ENCODE measurements around the gene AGAP3.

AGAP3 gene

DNA sequence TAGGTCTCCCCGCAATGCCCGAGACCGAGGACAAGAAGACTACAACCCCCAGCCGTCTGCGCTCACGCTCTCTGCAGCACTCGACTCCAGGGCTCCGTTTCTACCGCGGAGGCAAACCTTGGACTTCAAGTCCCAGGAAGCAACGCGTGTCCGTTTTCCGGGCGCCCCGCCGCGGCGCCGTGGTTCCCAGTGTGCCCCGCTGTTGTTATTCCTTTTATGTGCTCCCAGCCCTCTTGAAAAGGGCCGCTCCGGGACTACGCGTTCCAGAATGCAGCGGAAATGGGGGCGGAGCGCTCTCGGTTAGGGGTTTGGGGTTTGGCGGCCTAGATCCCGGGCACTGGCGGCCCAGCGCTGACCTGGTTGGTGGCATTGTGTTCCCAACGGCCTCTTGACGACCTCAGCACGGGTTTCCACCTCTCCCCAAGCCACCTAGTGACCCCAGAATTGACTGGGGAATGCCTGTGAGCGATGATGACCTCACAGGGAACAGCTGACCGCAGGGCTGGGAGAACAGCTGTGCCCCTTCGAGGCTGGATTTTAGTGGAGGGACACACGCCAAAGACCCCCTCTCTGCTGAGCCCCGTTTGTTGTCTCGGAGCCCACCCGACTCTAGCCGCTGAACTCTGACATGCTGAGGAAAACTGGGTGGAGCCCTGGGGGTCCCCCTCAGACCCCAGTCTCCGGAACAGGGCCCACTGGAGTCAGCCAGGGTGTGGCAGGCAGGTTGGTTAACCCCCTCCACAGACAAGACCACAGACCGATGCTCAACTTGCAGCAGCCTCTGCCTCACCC is 28.1 kb upstream of the AGAP3 start:
- peak; percentile 100 for DNase-seq (ENCODE audit: low spot score)

DNA sequence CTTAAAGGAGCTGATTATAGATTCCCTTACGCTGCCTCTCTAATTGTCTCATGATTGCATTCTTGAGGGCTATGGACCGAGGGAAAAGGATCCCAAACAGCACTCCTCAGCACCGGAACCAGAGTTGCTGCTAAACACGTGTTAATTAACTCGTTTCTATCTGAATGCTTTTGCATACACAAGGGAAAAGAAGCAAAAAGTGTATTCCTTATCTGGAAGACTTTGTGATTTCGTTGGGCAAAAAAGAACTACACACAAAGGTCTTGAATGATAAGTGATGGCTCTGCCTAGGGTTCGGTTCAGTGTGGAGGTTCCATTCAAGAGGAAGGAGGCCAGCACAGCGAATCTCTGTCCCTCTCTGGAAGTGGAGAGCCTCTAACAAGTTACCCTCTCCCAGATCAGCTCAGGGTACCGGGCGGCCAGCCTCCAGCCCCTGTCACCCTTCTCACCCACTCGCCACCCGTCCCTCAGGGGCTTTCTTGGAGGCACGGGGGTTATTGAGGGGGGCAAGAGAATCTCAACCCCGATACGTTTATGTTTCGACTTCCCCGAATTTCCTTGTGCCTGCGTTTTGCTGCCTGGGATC is 27.4 kb upstream of the AGAP3 start:
- peak; percentile 80 for DNase-seq (ENCODE audit: low spot score)

DNA sequence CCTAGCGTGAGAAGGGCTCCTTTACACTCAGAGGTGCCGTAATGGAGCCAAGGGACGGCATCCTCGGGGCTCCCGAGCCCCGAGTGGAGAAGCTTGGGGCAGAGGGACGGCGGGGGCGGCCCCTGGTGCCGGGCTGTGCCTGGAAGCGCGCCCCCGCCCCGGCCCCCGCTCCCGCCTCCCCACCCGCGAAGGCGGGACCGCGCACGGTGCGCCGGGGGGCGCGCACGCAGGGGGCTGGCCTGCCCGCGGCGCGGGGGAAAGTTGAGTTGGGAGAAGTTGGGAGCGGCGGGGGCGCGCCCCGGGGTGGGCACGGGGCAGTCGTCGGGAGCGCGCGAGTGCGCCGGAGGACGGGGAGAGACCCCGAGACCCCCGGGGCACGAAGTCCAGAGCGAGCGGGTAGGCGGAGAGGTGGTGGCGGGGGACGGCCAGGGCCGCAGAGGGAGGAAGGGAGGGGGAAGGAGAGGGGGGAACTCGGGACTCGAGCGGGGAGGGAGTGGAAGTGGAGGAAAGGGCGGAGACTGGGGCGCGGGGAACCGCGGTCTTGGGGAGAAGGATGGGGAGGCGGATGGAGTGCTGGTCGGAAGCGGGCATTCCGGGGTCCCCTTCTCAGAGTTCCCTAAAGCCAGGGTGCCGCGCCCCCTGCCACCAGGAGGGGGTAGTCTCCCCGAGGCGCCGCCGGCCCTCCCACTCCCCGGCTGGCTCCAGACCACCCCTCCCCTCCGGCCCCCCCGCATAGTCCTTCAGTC is 26.7 kb upstream of the AGAP3 start, which contains the start of gene SLC4A2:
SLC4A2 (plus strand) TSS at position 223 of the 746 bp plus-strand sequence. CDS start 2,399 bp downstream, outside the sequence.
- DNase-seq (ENCODE audit: low spot score), result peak; percentile 83

DNA sequence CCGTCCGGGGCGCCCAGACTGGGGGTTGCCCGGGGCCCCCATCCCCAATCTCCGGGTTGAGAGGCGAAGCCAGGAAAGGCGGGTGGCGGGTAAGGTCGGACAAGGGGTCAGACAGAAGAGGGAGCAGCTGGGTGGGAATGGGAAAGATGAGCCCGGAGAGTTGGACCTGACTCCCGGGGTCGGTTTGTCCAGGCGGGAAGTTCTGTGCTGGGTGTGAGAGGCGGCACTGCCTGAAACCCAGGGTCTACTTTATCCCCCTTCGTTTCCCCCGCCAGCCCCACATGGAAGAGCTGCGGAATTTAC is 26.2 kb upstream of the AGAP3 start:
- peak; percentile 37 for DNase-seq (ENCODE audit: low spot score)

DNA sequence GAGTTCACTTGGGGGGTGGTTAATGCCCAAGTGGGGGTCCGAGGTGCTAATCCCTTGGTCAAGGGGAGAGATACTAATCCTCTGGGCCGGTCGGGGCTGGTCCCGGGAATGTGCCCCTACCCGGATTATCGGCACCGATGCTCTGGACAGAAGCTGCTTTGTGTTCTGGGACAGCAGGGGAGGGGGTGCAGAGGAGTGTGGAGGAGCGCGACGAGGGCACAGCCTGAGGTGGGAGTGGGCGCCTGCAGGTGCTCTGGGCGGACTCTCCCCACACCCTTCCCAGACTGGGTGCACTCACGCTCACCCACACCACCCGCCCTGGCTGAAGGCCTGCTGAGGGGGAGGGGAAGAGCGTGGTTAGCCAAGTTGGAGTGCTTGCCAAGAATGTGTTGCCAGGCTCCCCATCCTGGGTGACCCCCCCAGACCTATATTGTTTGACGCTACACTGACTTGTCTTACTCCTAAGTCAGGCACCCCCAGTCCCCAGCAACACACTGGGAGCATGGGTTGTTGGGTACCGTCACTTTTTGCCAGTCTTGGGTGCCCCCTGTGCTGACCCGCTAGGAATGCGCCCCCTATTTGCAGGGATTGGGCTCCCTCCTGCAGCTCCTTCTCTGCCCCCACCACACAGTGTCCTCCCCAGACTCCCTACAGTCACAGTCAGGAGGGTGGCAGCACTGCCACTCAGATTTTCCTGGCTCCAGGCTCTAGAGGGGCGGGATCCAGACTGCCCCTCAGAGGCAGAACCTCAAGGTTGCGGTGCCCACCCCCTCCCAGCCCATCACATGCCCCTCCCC is 25.7 kb upstream of the AGAP3 start:
- peak; percentile 56 for DNase-seq (ENCODE audit: low spot score)

DNA sequence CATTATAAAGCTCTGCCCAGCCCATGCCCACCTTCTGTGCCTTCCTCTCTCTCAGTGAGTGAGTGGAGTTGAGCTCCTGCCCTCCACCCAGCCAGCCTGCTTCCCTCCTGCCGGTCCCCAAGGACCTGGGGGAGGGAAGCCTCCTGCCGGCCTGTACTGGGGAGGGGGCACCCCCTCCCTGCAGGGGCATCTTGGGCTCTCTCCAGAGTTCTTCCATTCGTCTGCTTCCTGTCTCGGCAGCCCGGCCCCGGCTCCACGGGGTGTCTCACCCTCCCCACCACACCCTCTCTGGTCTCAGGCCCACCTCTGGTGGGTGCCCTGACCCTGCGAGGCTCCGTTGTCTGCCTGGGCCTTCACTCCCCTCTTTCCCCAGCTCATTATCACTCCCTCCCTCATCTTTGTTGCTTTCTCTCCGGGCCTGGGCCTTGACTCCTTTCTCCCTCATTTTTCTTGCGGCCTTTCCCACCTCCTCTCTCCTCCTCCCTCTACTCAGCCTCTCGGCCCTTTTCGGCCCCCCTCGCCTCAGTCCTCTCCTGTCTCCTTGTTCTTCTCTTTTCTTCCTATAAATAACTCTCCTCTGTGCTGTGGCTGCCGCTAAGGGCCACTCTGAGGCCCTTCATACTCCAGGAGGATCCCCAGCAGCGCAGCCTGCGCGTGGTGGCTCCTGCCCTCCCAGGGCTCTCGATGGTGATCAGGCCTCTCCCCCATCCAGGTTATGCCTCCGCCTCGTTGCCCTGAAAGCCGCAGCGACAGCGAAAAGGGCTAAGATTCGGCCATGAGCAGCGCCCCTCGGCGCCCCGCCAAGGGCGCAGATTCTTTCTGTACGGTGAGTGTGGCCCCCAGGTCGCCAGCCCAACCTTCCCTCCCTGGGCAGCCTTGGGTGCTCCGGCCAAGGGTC is 24.8 kb upstream of the AGAP3 start:
- no peak for DNase-seq (ENCODE audit: low spot score)

DNA sequence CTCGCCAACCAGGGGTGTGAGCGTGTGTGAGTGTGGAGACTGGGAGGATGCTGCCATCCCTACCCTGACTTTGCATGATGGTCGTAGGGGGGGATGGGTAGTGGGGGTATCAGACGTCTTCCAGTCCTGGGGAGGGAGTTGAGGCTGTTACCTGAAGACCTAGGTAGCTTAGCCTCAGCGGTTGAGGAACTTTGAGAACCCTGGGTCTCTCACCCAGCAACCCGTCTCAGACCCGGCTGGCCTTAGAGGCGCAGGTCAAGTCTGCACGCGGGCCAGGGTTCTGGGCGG is 24.2 kb upstream of the AGAP3 start:
- no peak for DNase-seq (ENCODE audit: low spot score)

DNA sequence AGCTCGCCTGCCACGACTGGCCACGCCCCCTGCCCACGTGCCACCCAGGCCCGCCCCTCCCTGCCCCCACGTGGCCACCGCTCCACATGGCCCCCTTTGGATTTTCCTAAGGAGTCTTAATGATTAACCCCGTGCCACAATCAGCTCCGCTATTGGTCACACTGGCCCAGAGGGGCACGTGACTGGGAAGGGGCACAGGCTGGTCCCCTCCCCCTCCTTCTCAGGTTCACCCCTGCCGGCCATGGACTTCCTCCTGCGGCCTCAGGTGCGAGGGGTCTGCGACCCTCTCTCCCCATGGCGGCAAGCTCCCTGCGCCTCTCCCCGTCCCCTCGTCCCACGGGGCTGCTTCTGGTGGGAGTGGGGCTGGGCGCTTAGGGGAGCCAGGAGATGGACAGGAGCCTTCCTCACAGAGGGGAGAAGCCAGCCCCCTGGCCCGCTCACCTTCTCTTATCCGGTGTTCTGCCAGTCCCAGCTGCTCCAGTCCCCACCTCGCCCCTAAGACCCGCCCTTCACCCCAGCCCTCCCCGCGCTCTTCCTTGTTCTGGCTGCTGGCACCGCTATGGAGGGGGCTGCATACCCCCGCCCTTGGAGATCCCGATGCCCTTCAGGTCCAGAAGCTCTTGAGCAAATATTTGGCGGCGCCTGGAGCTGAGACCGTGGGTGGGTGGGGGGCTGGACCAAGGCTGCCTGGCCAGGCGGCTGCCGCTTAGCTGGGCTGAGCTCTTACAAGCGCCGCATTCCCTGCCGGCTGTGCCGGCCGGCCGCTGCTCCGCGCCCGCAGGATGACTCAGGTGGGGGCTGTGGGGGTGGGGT is 23.7 kb upstream of the AGAP3 start:
- DNase-seq (ENCODE audit: low spot score), result no peak

DNA sequence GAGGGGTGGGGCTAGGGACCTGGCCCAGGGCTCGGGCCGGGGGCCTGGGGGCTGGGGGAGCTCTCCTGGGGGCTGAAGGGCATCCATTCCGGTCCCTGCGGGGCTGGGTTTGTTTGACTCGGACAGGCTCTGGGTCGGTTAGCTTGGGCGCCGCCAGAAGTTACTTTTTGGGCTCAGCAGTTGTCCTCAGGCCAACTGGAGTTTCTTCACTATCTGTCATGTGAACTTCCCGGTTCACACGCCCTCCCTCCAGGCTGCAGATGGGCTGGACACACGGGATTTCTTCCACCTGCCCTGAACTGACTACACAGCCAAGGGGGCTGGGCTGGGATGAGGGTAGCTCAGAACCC is 23.1 kb upstream of the AGAP3 start:
- DNase-seq (ENCODE audit: low spot score), result no peak

DNA sequence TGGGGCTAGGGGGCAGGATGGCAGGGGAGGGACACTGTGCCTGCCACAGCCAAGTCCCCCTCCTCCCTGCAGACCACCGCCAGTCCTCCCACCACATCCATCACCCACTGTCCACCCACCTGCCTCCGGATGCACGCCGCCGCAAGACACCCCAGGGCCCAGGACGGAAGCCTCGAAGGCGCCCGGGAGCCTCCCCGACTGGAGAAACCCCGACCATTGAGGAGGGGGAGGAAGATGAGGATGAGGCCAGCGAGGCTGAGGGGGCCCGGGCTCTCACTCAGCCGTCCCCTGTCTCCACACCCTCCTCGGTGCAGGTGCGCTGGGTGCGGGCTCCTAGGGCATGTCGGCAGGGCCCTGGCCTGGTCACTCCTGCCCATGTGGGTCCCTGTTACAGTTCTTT is 21.8 kb upstream of the AGAP3 start:
- DNase-seq (ENCODE audit: low spot score), result no peak

DNA sequence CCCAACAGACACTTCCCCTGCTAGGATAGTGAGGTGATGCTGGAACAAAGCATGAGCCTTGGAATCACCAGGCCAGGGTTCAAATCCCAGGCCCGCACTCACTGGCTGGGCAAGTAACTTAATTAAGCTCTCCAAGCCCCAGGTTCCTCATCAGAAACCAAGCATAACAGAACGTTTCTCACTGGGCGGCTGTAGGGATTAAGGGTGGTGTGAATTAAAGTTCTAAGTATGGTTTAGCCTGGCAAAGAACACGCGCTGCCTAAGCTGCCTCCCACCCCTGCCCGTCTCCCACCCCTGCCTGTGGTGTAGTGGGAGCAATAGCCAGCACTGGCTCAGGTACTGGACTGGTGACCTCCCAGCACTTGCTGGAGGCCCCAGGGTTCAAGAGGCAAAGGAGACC is 21.3 kb upstream of the AGAP3 start:
- no peak for DNase-seq (ENCODE audit: low spot score)

DNA sequence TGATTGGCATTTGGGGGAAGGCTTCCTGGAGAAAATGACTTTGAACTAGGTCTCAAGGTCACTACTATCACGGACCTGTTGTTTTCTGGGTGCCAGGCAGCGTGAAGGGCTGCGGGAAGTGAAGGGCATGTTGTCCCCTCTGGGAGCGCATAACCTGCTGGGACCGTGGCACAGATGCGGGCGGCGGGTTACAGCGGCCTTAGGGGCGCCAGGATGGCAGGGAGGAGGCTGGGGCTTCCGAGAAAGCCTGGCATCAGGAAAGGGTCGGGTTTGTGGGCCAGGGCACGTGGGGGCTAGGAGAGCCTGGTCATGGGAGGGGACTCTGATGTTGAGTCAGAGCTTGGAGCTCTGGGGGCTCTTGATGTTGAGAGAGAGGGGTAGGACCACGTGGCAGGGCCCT is 20.8 kb upstream of the AGAP3 start:
- DNase-seq (ENCODE audit: low spot score), result no peak

DNA sequence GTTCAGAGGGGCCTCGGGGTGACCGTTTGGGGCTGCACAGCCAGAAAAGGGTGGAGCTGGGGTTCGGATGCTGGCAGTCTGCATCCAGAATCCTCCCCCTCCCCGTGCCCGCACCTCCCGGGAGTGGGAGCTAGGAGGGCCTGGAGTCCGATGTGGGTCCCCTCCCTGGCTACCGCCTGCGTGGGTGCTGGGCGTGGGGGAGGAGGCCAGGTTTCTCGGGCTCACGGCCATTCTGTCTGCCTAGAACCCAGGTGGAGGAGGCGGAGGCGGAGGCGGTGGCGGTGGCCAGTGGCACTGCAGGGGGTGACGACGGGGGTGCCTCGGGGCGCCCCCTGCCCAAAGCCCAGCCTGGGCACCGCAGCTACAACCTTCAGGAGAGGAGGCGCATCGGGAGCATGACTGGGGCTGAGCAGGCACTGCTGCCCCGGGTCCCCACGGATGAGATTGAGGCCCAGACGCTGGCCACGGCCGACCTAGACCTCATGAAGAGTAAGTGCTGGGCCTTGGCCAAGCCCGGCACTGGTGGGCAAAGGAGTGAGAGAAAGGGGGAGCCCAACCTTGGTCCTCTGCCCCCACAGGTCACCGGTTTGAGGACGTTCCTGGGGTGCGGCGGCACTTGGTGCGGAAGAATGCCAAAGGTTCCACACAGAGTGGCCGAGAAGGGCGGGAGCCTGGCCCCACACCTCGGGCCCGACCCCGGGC is 19.9 kb upstream of the AGAP3 start:
- no peak for DNase-seq (ENCODE audit: low spot score)

DNA sequence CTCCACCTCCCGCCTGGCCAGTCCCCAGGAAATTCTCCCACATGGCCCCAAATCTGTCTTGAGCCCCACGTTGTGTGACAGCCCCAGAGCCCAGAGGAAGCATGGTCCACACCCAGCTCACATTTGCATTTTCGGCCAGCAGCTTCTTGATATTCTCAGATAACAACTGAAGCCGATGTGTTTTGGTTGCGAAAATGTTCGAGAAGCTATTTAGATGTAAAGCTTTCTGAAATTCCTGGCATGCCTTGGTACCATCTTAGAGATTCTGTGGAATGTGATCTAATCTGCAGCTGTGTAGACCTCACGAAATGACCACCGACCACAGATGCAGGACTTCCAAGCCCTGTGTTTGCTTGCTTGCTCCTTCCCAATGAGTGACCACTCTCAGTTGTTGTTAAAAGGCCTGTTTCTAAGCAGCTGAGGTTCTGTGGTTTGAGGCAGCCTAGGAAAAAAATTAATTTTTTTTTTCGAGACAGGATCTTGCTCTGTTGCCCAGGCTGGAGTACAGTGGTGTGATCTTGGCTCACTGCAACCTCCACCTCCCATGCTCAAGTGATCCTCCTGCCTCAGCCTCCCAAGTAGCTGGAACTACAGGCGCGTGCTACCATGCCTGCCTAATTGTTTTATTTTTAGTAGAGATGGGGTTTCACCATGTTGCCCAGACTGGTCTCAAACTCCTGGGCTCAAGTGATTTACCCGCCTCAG is 18.1 kb upstream of the AGAP3 start:
- DNase-seq (ENCODE audit: low spot score), result no peak

DNA sequence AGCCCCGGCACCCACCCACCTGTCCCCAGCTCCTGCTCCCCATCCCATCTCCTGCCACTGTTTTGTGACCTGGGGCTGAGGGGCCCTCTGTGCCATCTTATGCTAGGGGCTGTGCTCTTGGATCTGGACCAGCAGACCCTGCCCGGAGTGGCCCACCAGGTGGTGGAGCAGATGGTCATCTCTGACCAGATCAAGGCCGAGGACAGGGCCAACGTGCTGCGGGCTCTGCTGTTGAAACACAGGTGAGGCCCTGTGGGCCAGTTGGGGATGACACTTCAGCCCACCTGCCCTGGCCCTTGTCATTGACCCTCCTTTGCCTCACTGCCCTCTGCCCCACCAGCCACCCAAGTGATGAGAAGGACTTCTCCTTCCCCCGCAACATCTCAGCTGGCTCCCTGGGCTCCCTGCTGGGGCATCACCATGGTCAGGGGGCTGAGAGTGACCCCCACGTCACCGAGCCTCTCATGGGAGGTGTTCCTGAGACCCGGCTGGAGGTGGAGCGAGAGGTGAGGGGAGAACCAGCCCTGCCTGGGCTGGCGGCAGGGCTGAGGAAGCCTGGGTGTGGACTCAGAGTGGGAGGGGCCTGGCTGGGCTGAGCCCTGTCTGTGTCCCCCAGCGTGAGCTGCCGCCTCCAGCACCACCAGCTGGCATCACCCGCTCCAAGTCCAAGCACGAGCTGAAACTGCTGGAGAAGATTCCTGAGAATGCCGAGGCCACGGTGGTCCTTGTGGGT is 16.3 kb upstream of the AGAP3 start:
- DNase-seq (ENCODE audit: low spot score), result no peak

DNA sequence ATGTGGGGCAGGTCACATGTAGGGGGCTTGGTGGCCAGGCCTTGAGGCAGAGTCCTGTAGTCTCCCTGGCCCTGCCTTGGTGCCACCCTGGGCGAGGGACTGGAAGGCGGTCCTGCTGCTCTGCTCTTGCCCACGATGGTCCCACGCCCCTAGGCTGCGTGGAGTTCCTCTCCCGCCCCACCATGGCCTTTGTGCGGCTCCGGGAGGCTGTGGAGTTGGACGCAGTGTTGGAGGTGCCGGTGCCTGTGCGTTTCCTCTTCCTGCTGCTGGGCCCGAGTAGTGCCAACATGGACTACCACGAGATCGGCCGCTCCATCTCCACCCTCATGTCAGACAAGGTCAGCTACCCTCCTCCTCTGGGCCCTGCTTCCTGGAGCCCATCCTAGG is 15.7 kb upstream of the AGAP3 start:
- DNase-seq (ENCODE audit: low spot score), result no peak

DNA sequence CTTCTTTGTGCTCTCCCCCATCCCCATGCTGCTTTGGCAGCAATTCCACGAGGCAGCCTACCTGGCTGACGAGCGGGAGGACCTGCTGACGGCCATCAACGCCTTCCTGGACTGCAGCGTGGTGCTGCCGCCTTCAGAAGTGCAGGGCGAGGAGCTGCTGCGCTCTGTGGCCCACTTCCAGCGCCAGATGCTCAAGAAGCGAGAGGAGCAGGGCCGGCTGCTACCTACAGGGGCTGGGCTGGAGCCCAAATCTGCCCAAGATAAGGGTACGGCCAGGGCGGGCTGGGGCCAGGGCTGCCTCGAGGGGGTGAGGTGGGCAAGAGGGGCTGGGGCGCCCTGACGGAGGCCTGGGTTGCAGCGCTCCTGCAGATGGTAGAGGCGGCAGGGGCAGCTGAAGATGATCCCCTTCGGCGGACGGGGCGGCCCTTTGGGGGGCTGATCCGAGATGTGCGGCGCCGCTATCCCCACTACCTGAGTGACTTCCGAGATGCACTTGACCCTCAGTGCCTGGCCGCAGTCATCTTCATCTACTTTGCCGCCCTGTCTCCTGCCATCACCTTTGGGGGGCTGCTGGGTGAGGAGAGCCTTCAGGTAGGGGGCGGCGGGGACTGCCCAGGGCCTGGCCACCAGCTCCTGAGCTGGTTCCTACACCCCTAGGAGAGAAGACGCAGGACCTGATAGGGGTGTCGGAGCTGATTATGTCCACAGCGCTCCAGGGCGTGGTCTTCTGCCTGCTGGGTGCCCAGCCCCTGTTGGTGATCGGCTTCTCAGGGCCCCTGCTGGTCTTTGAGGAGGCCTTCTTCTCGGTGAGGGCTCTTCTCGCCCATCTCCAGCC is 15.0 kb upstream of the AGAP3 start:
- no peak for DNase-seq (ENCODE audit: low spot score)

DNA sequence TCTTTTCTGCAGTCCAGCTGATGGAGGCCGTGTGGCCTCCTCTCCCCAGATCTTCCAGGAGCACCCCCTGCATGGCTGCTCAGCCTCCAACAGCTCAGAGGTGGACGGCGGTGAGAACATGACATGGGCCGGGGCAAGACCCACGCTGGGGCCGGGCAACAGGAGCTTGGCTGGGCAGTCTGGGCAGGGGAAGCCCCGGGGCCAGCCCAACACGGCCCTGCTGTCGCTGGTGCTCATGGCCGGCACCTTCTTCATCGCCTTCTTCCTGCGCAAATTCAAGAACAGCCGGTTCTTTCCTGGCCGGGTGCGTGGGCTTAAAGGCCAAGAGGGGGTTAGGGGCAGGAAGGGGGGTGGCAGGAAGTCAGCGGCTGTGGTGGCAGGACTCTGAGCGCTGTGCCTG is 12.3 kb upstream of the AGAP3 start:
- DNase-seq (ENCODE audit: low spot score), result no peak

Data from NAMALWA (cell line).